Measurements from ENCODE around the gene EPHB1.

- TF ChIP-seq CTCF (IDR thresholded peaks at IDR 0.05) (no peak), POLR2A (IDR thresholded peaks at IDR 0.05) (no peak)
Observed at GRCh38 chr3:134816623-134817022, 21.6 kb downstream of the EPHB1 start.

All from esophagus squamous epithelium (tissue), 4 donors.